ENCODE data around the gene SULT1A1. TPM values are rescaled to one million over a fixed set of nuclear protein-coding genes. Genes with fewer than 3 reads are reported as not detected.
A peak's percentile ranks its signal among the peaks of the same experiment; 100 is the strongest.
"Not testable (repeated sequence)": the region's sequence is repeated elsewhere in the genome, so short reads cannot be mapped to it uniquely, and the experiment has no call there.

SULT1A1 gene
- total RNA-seq, 1 donor from 2014 or later, result 15.9 TPM

DNA sequence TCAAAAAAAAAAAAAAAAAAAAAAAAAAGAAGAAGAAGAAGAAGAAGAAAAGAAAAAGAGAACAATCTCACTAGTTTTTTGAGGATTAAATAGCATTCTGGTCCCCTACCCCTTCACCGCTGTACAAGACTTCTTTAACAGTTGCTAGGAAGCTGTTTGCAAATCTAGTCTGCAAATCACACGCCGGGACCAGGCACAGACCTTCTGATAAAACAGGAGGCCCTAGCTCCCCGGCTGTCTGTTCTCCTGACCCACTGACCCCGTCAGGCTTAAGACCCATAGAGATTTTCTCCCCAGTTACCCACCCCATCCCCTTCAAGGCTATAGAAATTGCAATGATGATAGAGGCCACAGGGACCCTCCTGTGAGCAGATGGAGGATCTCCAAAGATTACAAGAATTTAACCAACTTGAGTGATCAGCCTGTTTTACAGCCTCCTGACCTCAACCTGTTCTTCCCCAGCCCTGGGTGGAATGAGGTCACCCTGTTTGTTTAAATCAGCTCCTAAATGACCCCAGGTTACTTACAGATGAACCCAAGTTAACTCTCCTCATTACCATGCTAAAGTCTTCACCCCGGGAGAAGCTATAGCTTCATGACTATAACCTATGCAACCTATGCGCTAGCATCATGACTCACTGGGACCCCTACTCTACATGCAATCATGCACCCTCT is 11.8 kb upstream of the SULT1A1 start:
- peaks cover 3% of the 10 kb centered on the region for H3K27me3 Mint-ChIP-seq
- peaks cover 7% of the 10 kb centered on the region for H3K4me1 Mint-ChIP-seq (ENCODE audit: unreplicated experiment)
- H3K9me3 Mint-ChIP-seq, result no peaks in the 10 kb centered on the region
- no peak for DNase-seq (ENCODE audit: extremely low spot score, unreplicated experiment)
- H3K4me3 Mint-ChIP-seq, result no peak overlapping the region
- no peaks in the 10 kb centered on the region for H3K36me3 Mint-ChIP-seq
- TF ChIP-seq, protein P1, sequence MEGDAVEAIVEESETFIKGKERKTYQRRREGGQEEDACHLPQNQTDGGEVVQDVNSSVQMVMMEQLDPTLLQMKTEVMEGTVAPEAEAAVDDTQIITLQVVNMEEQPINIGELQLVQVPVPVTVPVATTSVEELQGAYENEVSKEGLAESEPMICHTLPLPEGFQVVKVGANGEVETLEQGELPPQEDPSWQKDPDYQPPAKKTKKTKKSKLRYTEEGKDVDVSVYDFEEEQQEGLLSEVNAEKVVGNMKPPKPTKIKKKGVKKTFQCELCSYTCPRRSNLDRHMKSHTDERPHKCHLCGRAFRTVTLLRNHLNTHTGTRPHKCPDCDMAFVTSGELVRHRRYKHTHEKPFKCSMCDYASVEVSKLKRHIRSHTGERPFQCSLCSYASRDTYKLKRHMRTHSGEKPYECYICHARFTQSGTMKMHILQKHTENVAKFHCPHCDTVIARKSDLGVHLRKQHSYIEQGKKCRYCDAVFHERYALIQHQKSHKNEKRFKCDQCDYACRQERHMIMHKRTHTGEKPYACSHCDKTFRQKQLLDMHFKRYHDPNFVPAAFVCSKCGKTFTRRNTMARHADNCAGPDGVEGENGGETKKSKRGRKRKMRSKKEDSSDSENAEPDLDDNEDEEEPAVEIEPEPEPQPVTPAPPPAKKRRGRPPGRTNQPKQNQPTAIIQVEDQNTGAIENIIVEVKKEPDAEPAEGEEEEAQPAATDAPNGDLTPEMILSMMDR (conservative IDR thresholded peaks at IDR 0.05), result no peak
- no peak overlapping the region for H3K27ac Mint-ChIP-seq

DNA sequence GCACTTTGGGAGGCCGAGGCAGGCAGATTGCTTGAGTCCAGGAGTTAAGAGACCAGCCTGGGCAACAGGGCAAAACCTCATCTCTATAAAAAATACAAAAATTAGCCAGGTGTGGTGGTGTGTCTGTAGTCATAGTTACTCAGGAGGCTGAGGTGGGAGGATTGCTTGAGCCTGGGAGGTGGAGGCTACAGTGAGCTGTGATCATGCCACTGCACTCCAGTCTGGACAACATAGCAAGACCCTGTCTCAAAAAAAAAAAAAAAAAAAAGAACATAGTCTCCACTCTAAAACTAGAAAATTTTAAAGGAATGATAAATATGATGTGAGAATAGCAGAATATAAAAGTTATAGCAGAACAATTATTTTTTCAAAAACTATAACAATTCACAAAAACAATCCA is 10.5 kb upstream of the SULT1A1 start:
- not testable (repeated sequence) for H3K36me3 Mint-ChIP-seq; H3K4me3 Mint-ChIP-seq; H3K9me3 Mint-ChIP-seq; H3K4me1 Mint-ChIP-seq (ENCODE audit: unreplicated experiment); H3K27ac Mint-ChIP-seq; H3K27me3 Mint-ChIP-seq; DNase-seq (ENCODE audit: extremely low spot score, unreplicated experiment)

DNA sequence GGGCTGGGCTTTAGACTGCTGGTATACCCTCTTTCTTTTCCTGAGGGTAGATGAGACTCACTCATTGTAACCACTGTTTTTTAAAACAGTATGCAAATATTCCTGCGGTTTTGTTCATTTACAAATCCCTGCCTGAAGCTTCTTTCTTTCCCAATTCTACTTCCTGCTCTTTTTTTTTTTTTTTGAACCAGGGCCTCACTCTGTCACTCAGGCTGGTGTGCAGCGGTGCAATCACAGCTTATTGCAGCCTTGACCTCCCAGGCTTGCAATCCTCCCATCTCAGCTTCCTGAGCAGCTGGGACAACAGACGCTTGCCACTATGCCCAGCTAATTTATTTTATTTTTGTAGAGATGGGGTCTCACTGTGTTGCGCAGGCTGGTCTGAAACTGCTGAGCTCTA is 8.0 kb upstream of the SULT1A1 start:
- TF ChIP-seq, protein P1 (conservative IDR thresholded peaks at IDR 0.05), result no peak
- Mint-ChIP-seq H3K36me3 (no peaks in the 10 kb centered on the region), H3K27me3 (peaks cover 3% of the 10 kb centered on the region), H3K4me1 (ENCODE audit: unreplicated experiment) (peaks cover 7% of the 10 kb centered on the region), H3K4me3 (no peak overlapping the region), H3K27ac (no peak overlapping the region), H3K9me3 (no peaks in the 10 kb centered on the region)
- DNase-seq (ENCODE audit: extremely low spot score, unreplicated experiment), result no peak

DNA sequence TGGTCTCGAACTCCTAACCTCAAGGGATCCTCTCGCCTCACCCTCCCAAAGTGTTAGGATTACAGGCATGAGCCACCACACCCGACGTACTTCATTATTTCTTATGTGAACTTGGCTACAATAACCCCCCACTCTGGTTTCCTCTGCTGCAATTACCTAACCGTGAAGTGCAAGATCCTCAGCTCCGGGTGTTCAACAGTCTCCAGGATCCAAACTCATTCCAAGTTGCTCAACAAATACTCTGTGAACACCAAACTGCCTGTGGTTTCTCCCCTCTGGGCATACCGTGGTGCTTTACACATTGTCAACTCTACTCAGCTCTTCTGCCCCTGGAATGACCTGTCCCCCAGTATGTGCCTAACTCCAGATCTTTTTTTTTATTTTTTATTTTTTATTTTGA is 6.8 kb upstream of the SULT1A1 start:
- Mint-ChIP-seq H3K9me3 (no peaks in the 10 kb centered on the region), H3K4me3 (no peak overlapping the region), H3K36me3 (no peaks in the 10 kb centered on the region), H3K27me3 (peaks cover 3% of the 10 kb centered on the region), H3K4me1 (ENCODE audit: unreplicated experiment) (peaks cover 3% of the 10 kb centered on the region), H3K27ac (no peak overlapping the region)
- TF ChIP-seq, protein P1 (conservative IDR thresholded peaks at IDR 0.05), result no peak
- no peak for DNase-seq (ENCODE audit: extremely low spot score, unreplicated experiment)

DNA sequence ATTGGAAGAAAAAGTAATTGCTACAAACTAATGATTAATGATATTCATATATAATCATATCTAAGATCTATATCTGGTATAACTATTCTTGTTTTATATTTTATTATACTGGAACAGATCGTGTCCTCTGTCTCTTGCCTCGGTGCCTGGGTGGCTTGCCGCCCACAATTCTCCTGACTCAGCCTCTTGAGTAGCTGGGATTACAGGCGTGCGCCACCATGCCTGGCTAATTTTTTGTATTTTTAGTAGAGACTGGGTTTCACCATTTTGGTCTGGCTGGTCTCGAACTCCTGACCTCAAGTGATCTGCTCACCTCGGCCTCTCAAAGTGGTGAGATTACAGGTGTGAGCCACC is 6.4 kb upstream of the SULT1A1 start:
- not testable (repeated sequence) for H3K4me3 Mint-ChIP-seq; H3K27ac Mint-ChIP-seq; H3K27me3 Mint-ChIP-seq; H3K36me3 Mint-ChIP-seq; H3K4me1 Mint-ChIP-seq (ENCODE audit: unreplicated experiment); H3K9me3 Mint-ChIP-seq; DNase-seq (ENCODE audit: extremely low spot score, unreplicated experiment)

DNA sequence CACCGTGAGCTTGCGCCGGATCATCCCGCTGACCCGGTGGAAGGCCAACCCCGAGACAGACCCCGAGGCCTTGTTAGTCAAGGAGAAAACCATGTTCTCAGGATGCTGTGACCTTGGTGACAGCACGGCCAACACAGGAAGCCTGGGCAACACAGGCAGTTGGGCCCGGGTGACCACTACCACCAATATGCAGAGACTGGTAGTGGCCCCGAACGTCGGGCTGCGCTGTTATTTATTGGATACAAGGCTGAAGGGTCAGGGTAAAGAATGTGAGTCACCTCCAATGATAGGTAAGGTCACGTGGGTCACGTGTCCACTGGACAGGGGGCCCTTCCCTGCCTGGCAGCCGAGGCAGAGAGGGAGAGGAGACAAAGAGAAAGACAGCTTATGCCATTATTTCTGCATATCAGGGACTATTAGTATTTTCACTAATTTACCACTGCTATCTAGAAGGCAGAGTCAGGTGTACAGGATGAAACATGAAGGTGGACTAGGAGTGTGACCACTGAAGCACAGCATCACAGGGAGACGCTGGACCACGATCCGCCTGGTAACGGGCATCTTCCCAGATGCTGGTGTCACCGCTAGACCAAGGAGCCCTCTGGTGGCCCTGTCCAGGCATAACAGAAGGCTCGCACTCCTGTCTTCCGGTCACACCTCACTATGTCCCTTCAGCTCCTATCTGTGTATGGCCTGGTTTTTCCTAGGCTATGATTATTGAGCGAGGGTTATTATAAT is 5.8 kb upstream of the SULT1A1 start:
- not testable (repeated sequence) for H3K4me3 Mint-ChIP-seq; H3K27me3 Mint-ChIP-seq; DNase-seq (ENCODE audit: extremely low spot score, unreplicated experiment); H3K27ac Mint-ChIP-seq; H3K36me3 Mint-ChIP-seq; H3K4me1 Mint-ChIP-seq (ENCODE audit: unreplicated experiment); H3K9me3 Mint-ChIP-seq
- TF ChIP-seq, protein P1 (conservative IDR thresholded peaks at IDR 0.05), result peak; percentile 79

DNA sequence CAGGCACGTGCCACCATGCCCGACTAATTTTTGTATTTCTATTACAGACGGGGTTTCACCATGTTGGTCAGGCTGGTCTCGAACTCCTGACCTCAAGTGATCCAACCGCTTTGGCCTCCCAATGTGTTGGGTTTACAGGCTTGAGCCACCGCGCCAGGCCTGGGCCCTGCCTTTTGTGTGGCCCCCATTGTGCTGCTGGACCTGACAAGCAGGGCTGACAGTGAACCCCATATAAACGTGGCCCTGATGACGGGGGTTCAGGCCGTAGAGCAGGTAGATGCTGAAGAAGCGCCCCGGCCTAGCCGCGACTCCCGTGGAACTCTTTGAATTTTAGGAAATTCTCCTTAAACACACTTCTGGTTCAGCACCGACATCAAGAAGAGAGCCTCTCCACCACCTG is 4.7 kb upstream of the SULT1A1 start:
- H3K27ac Mint-ChIP-seq, H3K9me3 Mint-ChIP-seq: not testable (repeated sequence)

DNA sequence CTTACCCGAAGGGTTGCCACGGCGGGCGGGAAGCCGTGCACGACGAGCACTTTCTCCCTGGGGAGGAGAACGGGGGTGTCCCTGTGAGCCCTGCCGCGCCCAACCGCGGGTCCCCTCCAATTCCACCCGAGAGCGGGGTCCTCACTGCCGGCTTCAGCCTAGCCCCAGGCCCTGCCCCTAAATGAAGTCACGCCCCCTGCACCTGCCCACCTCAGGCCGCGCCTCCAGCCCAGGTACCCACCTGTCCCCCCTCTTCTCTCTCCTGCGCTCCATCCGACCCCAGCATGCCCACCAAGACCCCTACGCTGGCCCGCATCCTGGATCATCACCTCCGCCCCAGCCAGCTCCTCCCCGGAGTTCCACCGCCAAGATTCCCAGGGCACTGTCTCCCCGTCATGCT is 4.1 kb upstream of the SULT1A1 start:
- not testable (repeated sequence) for H3K27me3 Mint-ChIP-seq; H3K27ac Mint-ChIP-seq; H3K9me3 Mint-ChIP-seq; H3K36me3 Mint-ChIP-seq; DNase-seq (ENCODE audit: extremely low spot score, unreplicated experiment); H3K4me3 Mint-ChIP-seq
- peaks cover 11% of the 10 kb centered on the region for H3K4me1 Mint-ChIP-seq (ENCODE audit: unreplicated experiment)

More for the DNA sequence above, 4.7 kb upstream of the SULT1A1 start:
- not testable (repeated sequence) for H3K36me3 Mint-ChIP-seq; H3K4me3 Mint-ChIP-seq; DNase-seq (ENCODE audit: extremely low spot score, unreplicated experiment); H3K27me3 Mint-ChIP-seq
- H3K4me1 Mint-ChIP-seq (ENCODE audit: unreplicated experiment), result peaks cover 11% of the 10 kb centered on the region

DNA sequence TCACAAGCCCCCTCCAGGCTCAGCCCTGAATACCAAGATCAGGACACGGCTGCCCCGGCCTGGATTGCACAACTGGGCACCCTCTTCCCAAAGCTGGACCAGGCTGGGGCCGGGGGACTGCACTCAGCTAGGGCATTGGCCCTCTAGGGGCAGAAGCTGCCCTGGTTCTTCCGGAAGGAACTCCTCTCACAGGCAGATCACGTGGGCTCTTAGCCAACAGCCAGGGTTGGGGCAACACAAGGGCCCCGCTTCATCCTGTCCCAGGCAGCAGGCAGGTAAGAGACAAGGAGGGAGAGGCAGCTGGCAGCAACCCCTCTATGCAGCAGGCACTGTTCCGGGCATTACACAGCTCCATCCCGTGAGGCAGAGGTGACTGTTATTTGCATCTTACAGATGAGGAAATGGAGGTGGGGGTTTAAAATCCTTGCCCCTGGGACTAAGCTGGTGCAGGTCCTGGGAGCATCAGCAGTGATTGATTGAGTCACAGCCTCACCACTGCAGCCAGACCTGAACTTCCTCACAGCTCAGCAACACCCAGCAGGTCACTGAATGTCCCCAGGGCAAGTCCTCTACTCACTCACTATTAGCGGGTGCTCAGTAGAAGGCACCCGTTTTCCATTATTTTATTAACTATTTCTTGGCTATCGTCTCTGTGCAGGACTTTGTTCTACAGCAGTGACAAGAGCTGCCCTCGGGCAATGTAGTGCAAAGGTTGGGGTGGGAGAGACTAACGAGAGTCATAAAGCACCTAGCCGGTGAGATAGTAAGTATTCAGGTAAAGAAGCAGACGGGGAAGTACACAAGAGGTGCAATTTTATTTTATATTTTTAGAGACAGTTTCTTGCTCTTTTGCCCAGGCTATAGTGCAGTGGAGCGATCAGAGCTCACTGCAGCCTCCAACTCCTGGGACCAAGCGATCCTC is 2.8 kb upstream of the SULT1A1 start:
- H3K4me1 Mint-ChIP-seq (ENCODE audit: unreplicated experiment), result peaks cover 11% of the 10 kb centered on the region
- not testable (repeated sequence) for H3K27ac Mint-ChIP-seq; H3K36me3 Mint-ChIP-seq; H3K27me3 Mint-ChIP-seq; DNase-seq (ENCODE audit: extremely low spot score, unreplicated experiment); H3K4me3 Mint-ChIP-seq; H3K9me3 Mint-ChIP-seq
